ENCODE measurements around the gene PLEKHH3.

Gene PLEKHH3

DNA sequence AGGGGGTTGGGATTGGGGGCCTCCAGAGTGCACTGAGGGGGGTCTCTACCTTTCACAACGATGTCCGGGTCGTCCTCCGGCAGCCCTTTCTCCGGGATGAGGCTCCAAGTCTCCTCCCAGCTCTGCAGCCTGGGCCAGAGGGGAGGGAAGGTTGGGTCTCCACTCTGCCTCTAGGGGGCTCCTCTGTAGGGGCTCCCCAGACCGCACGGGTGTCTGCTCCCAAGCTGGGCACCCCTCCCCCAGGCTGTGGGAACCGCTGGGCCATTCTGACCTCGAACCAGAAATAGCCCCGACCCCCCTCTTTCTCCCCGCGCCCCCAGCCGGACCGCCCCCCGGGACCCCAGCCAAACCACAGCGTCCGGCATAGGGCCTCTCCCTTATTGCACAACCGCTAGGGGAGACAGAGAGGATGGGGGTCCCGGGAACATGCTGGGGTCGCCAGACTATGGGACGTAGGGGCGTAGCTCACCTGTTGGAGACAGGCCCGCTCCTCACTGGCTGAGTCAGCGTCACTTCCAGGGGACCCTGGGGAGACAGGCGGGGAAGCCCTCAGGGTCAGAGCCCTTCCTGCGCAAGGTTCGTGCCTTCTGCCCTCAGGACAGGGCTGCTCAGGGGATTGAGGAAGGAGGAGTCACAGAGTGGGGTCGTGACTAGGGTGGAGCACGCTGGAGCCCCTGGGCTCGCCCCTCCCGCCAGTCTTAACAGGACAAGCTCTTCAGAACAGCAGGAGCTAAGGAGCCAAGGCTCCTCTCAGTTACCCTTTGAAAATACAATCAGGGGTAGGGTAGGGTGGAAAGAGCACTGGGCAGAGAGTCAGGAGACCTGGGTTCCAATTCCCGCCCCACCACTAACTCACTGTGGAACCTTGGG is 2.7 kb downstream of the PLEKHH3 start:
- peak overlapping the region; percentile 27 for H3K4me3 ChIP-seq (ENCODE audit: low read depth, low read length)
- no peaks in the 10 kb centered on the region for H3K27me3 ChIP-seq (replicated peaks)
- H3K36me3 ChIP-seq (replicated peaks), result peaks cover 31% of the 10 kb centered on the region
- peak; percentile 77 for TF ChIP-seq CTCF (IDR thresholded peaks at IDR 0.05; ENCODE audit: low read depth, low read length, missing control alignments)
- H3K27ac ChIP-seq, result no peak overlapping the region
- no peak for DNase-seq
- in situ Hi-C loops (cut with HindIII; ENCODE audit: low pct_ligation_motif_present, low sequenced_read_pairs), result no loop called here

DNA sequence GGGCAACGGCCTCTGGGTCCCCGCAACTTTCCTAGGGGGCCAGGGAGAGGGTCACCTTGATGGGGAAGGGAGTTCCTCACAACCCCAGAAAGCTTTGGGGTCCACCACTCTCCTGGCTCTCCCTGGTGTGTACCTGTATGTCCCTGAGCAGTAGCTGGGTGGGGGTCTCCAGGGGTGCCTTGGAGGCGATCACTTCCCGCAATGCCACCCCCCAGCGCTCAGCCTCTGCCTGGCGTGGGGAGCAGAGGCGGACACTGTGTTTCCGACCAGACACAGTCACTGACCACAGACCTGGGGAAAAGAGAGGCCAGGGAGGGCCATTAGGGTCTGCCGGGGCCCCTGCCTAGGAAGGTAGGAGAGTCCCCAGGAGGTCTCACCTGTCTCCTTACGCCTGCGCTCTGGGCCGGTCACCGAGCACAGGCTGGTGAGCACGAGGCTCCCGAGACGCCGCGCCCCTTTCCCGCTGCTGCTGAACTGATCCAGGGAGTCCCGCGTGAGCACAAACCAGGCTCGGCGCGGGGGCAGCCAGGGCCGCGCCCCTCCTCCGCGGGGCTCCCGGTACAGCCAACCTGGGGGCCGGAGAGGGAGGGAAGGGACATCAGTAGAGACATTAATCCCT is 3.4 kb downstream of the PLEKHH3 start:
- Histone ChIP-seq H3K27me3 (replicated peaks) (no peaks in the 10 kb centered on the region), H3K4me3 (ENCODE audit: low read depth, low read length) (peak overlapping the region; percentile 26), H3K36me3 (replicated peaks) (peaks cover 34% of the 10 kb centered on the region), H3K27ac (no peak overlapping the region)
- no peak for TF ChIP-seq CTCF (IDR thresholded peaks at IDR 0.05; ENCODE audit: low read depth, low read length, missing control alignments)
- DNase-seq, result no peak
- in situ Hi-C loops (cut with HindIII; ENCODE audit: low pct_ligation_motif_present, low sequenced_read_pairs), result no loop called here

DNA sequence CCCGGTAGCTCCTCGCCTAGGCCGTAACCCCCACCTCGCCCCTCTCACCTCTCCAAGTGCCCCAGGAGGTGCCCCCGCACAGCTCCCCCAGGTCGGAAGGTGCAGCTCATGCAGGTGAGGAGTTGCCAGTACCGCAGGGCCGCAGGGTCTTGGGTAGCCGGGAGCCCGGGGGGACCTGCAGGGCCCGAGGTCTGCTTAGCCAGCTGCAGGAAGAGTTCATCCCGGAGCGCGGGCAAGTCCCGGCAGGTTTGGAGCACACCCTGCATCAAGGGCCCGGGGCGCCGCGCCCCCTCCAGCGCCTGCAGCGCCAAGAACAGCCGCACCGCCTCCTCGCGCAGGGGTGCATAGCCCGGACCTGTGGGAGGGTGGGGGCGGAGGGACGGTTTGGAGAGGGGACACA is 4.8 kb downstream of the PLEKHH3 start:
- no peak for TF ChIP-seq CTCF (IDR thresholded peaks at IDR 0.05; ENCODE audit: low read depth, low read length, missing control alignments)
- Histone ChIP-seq H3K4me3 (ENCODE audit: low read depth, low read length) (no peak overlapping the region), H3K27me3 (replicated peaks) (no peaks in the 10 kb centered on the region), H3K27ac (no peak overlapping the region), H3K36me3 (replicated peaks) (peaks cover 46% of the 10 kb centered on the region)
- no peak for DNase-seq
- in situ Hi-C loops (cut with HindIII; ENCODE audit: low pct_ligation_motif_present, low sequenced_read_pairs), result no loop called here

DNA sequence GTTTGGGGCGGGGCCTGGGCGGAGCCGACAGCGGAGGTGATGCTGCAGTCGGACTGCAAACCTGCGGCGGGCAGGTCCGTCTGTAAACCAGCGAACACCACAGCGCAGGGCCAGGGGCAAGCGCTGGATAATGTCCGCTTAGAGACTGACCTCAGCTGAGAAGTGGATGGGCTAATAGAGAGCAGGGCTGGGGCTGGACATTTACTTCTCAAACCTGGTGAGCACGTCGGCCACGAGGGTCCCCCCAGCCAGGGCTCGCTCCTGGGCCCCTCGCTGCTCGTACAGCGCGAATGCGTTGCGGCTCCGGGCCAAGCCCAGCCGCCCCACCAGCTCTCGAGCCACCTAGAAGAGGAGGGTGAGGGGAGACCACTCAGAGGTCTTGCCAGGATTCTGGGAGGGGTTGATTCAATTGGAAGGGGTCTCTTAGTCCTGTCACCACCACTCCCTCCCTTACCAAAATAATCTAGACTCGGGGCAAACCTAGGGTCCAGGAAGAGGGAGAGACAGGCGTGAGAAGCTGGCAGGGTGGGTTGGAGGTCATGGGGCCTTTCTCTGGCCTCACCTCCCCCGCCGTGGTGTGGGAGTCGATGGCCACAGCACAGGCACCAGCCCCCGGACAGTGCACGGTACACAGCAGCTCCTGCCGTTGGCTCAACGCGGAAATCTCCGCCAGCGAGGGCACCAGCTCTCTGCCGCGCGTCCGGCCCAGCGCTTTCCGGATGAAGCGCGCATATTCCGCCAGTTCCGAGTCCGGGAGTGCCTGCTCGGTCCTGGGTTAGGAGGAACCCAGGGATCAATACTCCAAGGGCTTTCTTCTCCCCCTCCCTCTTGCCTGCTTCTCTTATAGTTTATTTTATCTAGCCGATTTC is 5.8 kb downstream of the PLEKHH3 start:
- Histone ChIP-seq H3K36me3 (replicated peaks) (peaks cover 55% of the 10 kb centered on the region), H3K27me3 (replicated peaks) (no peaks in the 10 kb centered on the region), H3K4me3 (ENCODE audit: low read depth, low read length) (no peak overlapping the region), H3K27ac (no peak overlapping the region)
- no peak for DNase-seq
- TF ChIP-seq CTCF (IDR thresholded peaks at IDR 0.05; ENCODE audit: low read depth, low read length, missing control alignments), result no peak
- in situ Hi-C loops (cut with HindIII; ENCODE audit: low pct_ligation_motif_present, low sequenced_read_pairs), result no loop called here

DNA sequence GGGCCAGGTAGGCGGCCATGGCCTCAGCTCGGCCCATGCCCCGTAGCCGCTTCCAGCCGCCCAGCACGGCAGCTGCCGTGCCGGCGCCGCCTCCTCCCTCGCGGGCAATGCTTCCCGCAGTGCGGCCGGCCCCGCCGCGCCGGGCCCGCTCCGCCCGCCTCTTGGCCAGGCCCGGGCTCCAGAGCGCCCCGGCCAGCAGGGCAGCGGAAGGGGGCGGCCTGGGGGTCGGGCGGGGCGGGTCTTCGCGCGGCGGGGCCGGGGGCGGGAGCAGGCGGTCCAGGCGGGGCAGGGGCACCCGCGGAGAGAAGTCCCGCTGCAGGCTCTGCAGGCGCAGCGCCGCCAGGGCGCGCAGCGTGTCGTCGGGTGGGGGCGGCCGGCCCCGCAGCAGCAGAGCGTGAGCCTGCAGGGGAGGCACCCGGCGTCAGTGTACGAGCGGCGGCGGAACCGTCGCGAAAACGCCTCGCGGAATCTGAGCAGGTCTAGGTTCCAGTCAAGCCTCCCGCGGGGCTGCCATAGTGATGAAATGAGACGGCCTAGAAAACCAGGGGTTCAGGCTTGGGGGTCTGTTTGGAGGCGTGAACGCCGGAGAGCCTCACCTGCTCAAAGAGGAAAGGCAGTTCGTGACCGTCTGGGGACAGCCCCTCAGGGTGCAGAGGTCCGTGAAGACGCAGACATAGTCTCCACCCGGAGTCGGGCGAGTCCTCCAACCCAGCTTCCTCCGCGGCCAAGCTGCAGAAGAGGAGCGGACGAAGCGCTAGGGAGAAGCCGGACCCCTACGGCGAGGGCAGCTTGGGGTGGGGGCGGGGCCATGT is 6.6 kb downstream of the PLEKHH3 start:
- Histone ChIP-seq H3K27me3 (replicated peaks) (no peaks in the 10 kb centered on the region), H3K36me3 (replicated peaks) (peaks cover 60% of the 10 kb centered on the region), H3K27ac (no peak overlapping the region), H3K4me3 (ENCODE audit: low read depth, low read length) (peak overlapping the region; percentile 29)
- no peak for DNase-seq
- TF ChIP-seq CTCF (IDR thresholded peaks at IDR 0.05; ENCODE audit: low read depth, low read length, missing control alignments), result no peak
- in situ Hi-C loops (cut with HindIII; ENCODE audit: low pct_ligation_motif_present, low sequenced_read_pairs), result loop anchor here (10.0 kb wide), 1 partner anchor 65 kb away; the partner anchor contains the start of genes RETREG3 and TUBG1

Data from brain microvascular endothelial cell (primary cell).